Measurements from ENCODE around the gene GRB10. TPM values are rescaled to one million over a fixed set of nuclear protein-coding genes. Genes with fewer than 3 reads are reported as not detected.

The GRB10 gene
- total RNA-seq, 1 experiment from 2014 or later: 47.9 TPM

DNA sequence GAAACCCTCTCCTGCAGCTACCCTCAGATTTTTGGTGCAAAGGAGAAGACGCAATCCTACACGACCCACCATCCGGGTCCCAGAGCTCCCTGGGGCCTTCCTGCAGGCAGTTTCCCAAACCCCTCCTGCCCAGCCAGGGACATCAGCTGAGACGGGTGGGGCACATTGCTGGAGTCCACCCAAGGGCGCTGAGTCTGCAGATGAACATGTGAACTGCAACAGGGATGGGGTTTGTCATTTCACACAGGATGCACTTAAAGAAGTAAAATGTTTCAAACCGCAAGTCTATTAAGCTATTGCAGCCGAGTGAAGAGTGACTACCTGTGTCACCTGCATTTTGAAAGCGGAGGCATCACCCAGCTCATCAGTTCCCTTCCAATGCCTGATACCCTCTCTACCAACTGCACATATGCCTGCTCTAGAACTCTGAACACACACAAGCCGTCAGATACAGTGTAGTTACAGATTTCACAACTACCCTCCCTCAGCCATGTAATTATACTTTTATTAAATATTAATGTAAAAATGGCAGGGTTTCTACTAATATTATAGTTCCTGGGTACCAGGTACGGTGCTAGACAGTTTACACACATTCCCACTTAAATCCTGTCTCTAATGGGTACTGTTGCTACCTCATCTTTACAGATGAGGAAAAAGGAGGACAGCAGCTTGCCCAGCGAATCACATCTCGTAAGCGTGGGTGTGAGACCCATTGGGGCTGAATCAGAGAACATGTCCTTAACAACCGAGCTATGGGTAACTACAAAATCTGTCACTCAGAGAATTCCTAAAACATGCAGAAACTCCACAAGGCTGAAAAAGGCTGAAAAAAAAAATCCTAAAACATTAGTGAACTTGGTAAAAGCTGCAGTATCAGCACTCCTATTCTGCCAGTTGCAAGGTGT, 71.2 kb downstream of the GRB10 start:
- H3K27ac ChIP-seq: no peak overlapping the region

GRCh38 chr7:50710441-50711154, 72.1 kb downstream of the GRB10 start:
- no peaks in the 10 kb centered on the region for H3K27me3 ChIP-seq (ENCODE audit: insufficient read depth, low read depth)
- H3K79me2 ChIP-seq (ENCODE audit: low read depth): peaks cover 50% of the 10 kb centered on the region
- no peak overlapping the region for H2AFZ ChIP-seq
- 0 out of 2 replicates have a peak, but pooled peaks cover 4% of the 10 kb centered on the region for H3K9me3 ChIP-seq (ENCODE audit: insufficient read depth, low read depth)
- no peaks in the 10 kb centered on the region for H3K9me2 ChIP-seq (ENCODE audit: insufficient read depth)
- H4K20me1 ChIP-seq (ENCODE audit: insufficient read depth): peaks cover 26% of the 10 kb centered on the region
- no peak for DNase-seq
- no peak overlapping the region for H3K4me2 ChIP-seq
- intact Hi-C loops (cut with micrococcal nuclease; ENCODE audit: unreplicated experiment): loop anchor here (5.0 kb wide), 1 partner anchor 337 kb away; no protein-coding TSS in a partner anchor
- 0 out of 2 replicates have a peak, but pooled peaks cover 4% of the 10 kb centered on the region for H3K36me3 ChIP-seq (ENCODE audit: low read depth)
- no peak overlapping the region for H3K4me3 ChIP-seq
- no peak for TF ChIP-seq EZH2 (IDR thresholded peaks at IDR 0.05; ENCODE audit: low read depth)
- TF ChIP-seq, protein P1, sequence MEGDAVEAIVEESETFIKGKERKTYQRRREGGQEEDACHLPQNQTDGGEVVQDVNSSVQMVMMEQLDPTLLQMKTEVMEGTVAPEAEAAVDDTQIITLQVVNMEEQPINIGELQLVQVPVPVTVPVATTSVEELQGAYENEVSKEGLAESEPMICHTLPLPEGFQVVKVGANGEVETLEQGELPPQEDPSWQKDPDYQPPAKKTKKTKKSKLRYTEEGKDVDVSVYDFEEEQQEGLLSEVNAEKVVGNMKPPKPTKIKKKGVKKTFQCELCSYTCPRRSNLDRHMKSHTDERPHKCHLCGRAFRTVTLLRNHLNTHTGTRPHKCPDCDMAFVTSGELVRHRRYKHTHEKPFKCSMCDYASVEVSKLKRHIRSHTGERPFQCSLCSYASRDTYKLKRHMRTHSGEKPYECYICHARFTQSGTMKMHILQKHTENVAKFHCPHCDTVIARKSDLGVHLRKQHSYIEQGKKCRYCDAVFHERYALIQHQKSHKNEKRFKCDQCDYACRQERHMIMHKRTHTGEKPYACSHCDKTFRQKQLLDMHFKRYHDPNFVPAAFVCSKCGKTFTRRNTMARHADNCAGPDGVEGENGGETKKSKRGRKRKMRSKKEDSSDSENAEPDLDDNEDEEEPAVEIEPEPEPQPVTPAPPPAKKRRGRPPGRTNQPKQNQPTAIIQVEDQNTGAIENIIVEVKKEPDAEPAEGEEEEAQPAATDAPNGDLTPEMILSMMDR (conservative IDR thresholded peaks at IDR 0.05): no peak
- no peak overlapping the region for H3K27ac ChIP-seq
- BruUV-seq (replicated peaks): no TSS peak
- POLR2A ChIA-PET (ENCODE audit: unreplicated experiment): no interaction called here
- H3K4me1 ChIP-seq (replicated peaks; ENCODE audit: insufficient read depth): peaks cover 72% of the 10 kb centered on the region
- peaks cover 38% of the 10 kb centered on the region for H3F3A ChIP-seq (ENCODE audit: insufficient read depth, low read depth)
- CTCF ChIA-PET: interaction anchor here (0.6 kb wide), 1 partner anchor 293 kb away, joined by 3 read pairs; no protein-coding TSS in a partner anchor

More for the DNA sequence above, 71.2 kb downstream of the GRB10 start:
- no peaks in the 10 kb centered on the region for H3K9me2 ChIP-seq (ENCODE audit: insufficient read depth)
- H3K27me3 ChIP-seq (ENCODE audit: insufficient read depth, low read depth): no peaks in the 10 kb centered on the region
- H3K4me3 ChIP-seq: no peak overlapping the region
- TF ChIP-seq EZH2 (IDR thresholded peaks at IDR 0.05; ENCODE audit: low read depth): no peak
- TF ChIP-seq, protein P1 (conservative IDR thresholded peaks at IDR 0.05): no peak
- intact Hi-C loops (cut with micrococcal nuclease; ENCODE audit: unreplicated experiment): loop anchor here (5.0 kb wide), 1 partner anchor 336 kb away; no protein-coding TSS in a partner anchor
- POLR2A ChIA-PET (ENCODE audit: unreplicated experiment): interaction anchor here (0.6 kb wide), 2 partner anchors 9 to 371 kb away, joined by 3 read pairs; no protein-coding TSS in a partner anchor
- no peak overlapping the region for H2AFZ ChIP-seq
- 0 out of 2 replicates have a peak, but pooled peaks cover 4% of the 10 kb centered on the region for H3K36me3 ChIP-seq (ENCODE audit: low read depth)
- no TSS peak for BruUV-seq (replicated peaks)
- peaks cover 54% of the 10 kb centered on the region for H3K79me2 ChIP-seq (ENCODE audit: low read depth)
- H3F3A ChIP-seq (ENCODE audit: insufficient read depth, low read depth): peaks cover 38% of the 10 kb centered on the region
- 0 out of 2 replicates have a peak, but pooled peaks cover 4% of the 10 kb centered on the region for H3K9me3 ChIP-seq (ENCODE audit: insufficient read depth, low read depth)
- peaks cover 72% of the 10 kb centered on the region for H3K4me1 ChIP-seq (replicated peaks; ENCODE audit: insufficient read depth)
- no peak overlapping the region for H3K4me2 ChIP-seq
- peaks cover 16% of the 10 kb centered on the region for H4K20me1 ChIP-seq (ENCODE audit: insufficient read depth)
- peak in 1 of 2 experiments; percentile 22 for DNase-seq
- CTCF ChIA-PET: interaction anchor here (0.6 kb wide), 1 partner anchor 292 kb away, joined by 3 read pairs; no protein-coding TSS in a partner anchor

DNA sequence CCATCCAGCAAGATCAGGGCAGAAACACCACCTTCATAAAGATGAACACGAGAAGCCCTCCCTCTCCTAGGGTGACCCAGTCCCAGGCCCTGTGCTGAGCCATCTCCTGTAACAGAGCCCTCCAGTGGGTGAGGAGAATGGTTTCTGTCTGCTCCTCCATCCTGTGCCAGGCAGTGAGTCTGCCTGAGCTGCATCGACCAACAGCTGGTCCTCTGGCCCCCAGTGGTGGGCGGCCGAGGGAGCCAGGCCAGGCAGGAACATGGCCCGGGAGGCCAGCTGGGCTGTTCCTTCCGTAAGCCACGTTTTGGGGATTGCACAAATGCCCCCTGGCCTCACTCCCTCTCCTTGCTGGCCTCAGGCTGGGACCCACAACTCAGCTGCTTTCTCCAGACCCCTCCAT, 73.5 kb downstream of the GRB10 start:
- intact Hi-C loops (cut with micrococcal nuclease; ENCODE audit: unreplicated experiment): no loop called here
- H3K4me3 ChIP-seq: no peak overlapping the region
- no peaks in the 10 kb centered on the region for H3K9me2 ChIP-seq (ENCODE audit: insufficient read depth)
- H2AFZ ChIP-seq: no peak overlapping the region
- no peak overlapping the region for H3K27ac ChIP-seq
- no peaks in the 10 kb centered on the region for H3K27me3 ChIP-seq (ENCODE audit: insufficient read depth, low read depth)
- H3K79me2 ChIP-seq (ENCODE audit: low read depth): peaks cover 58% of the 10 kb centered on the region
- no TSS peak for BruUV-seq (replicated peaks)
- peaks cover 39% of the 10 kb centered on the region for H4K20me1 ChIP-seq (ENCODE audit: insufficient read depth)
- ChIA-PET CTCF (no interaction called here), POLR2A (ENCODE audit: unreplicated experiment) (interaction anchor here (0.6 kb wide), 1 partner anchor 139 kb away, joined by 3 read pairs; no protein-coding TSS in a partner anchor)
- no peak overlapping the region for H3K4me2 ChIP-seq
- H3F3A ChIP-seq (ENCODE audit: insufficient read depth, low read depth): peaks cover 28% of the 10 kb centered on the region
- no peak for TF ChIP-seq EZH2 (IDR thresholded peaks at IDR 0.05; ENCODE audit: low read depth)
- TF ChIP-seq, protein P1 (conservative IDR thresholded peaks at IDR 0.05): no peak
- peaks cover 62% of the 10 kb centered on the region for H3K4me1 ChIP-seq (replicated peaks; ENCODE audit: insufficient read depth)
- no peak for DNase-seq
- 0 out of 2 replicates have a peak, but pooled peaks cover 4% of the 10 kb centered on the region for H3K36me3 ChIP-seq (ENCODE audit: low read depth)
- 0 out of 2 replicates have a peak, but pooled peaks cover 4% of the 10 kb centered on the region for H3K9me3 ChIP-seq (ENCODE audit: insufficient read depth, low read depth)
